GM12878 (cell line): Measurements from ENCODE around the gene LRP1B. TPM values are rescaled to one million over a fixed set of nuclear protein-coding genes. Genes with fewer than 3 reads are reported as not detected.

Experiments
- ATAC-seq: fragments of 200-7000 bp; cut with Tn5 transposase; 3 replicates; pipeline ENCODE4 v1.9.1; 2020; ENCODE audit warnings: mild to moderate bottlenecking, moderate library complexity
- BruUV-seq: library from RNA; stranded (reverse); fragments of 400-500 nt; replicated peaks from 2 replicates; lab custom pipeline; 2021; lab: Mats Ljungman, UMichigan
- CTCF ChIA-PET: fragments of 300-600 bp; sonication (Branson Sonifier 250); formaldehyde crosslinking; extraction: SDS; loops from one replicate; lab custom pipeline; 2021; ENCODE audit warnings: inconsistent platforms; lab: Yijun Ruan, JAX
- POLR2A ChIA-PET: fragments of 350-600 bp; formaldehyde crosslinking; extraction: SDS; loops from one replicate; lab custom pipeline; 2021; ENCODE audit warnings: inconsistent platforms; lab: Charles Lee
- RAD21 ChIA-PET: fragments of 300-600 bp; sonication (Branson Sonifier 250); formaldehyde crosslinking; loops from one replicate; lab custom pipeline; 2023; ENCODE audit warnings: antibody characterized with exemption; ENCODE audit not compliant: unreplicated experiment; lab: Charles Lee
- SMC1A ChIA-PET: fragments of 300-600 bp; sonication (Branson Sonifier 250); formaldehyde crosslinking; loops from one replicate; lab custom pipeline; 2023; ENCODE audit not compliant: unreplicated experiment, uncharacterized antibody; lab: Charles Lee
- DNase-seq: peaks from one replicate; pipeline ENCODE4 v3.0.0-alpha.2; 2011; ENCODE audit warnings: low read depth, low spot score
- FAIRE-seq: peaks from 3 replicates; lab custom pipeline; 2011; peaks lifted over from hg19 to GRCh38; lab: Jason Lieb, UNC
- H2AFZ ChIP-seq: 2 replicates; pipeline ENCODE4 v1.6.0; 2011; ENCODE audit warnings: low read depth, low read length, control low read depth; ENCODE audit not compliant: control insufficient read depth
- H3K27ac ChIP-seq: 2 replicates; pipeline ENCODE4 v1.5.1; 2011; ENCODE audit warnings: control low read depth; ENCODE audit not compliant: control insufficient read depth, insufficient read depth
- H3K27me3 ChIP-seq, 2 experiments: replicated peaks in 1 of 2; 2 replicates each; pipeline versions ENCODE4 v1.6.0 to v1.6.1; 2011; ENCODE audit warnings: low read length in 1 of 2; ENCODE audit not compliant: control insufficient read depth in 2 of 2, insufficient read depth in 2 of 2
- H3K36me3 ChIP-seq, 2 experiments: 2 replicates each; pipeline ENCODE4 v1.5.1; 2011; ENCODE audit warnings: low read length in 1 of 2; ENCODE audit not compliant: control insufficient read depth in 2 of 2, insufficient read depth in 2 of 2
- H3K4me1 ChIP-seq: 2 replicates; pipeline ENCODE4 v1.6.1; 2011; ENCODE audit warnings: mild to moderate bottlenecking, low read length, moderate library complexity, mixed read lengths; ENCODE audit not compliant: control insufficient read depth, insufficient read depth
- H3K4me2 ChIP-seq: 2 replicates; pipeline ENCODE4 v1.6.0; 2011; ENCODE audit warnings: control low read depth; ENCODE audit not compliant: control insufficient read depth, insufficient read depth
- H3K4me3 ChIP-seq: fragments of 200-600 bp; sonication (generic); 2 replicates; pipeline ENCODE4 v1.5.1; 2016
- H3K79me2 ChIP-seq: 2 replicates; pipeline ENCODE4 v1.6.0; 2011; ENCODE audit warnings: low read length; ENCODE audit not compliant: control insufficient read depth, insufficient read depth
- H3K9ac ChIP-seq: 2 replicates; pipeline ENCODE4 v1.8.0; 2011; ENCODE audit warnings: low read length, control low read depth, mixed read lengths; ENCODE audit not compliant: control insufficient read depth, insufficient read depth
- H3K9me3 ChIP-seq: replicated peaks from 3 replicates; pipeline ENCODE4 v1.5.1; 2011; ENCODE audit warnings: mild to moderate bottlenecking, low read length; ENCODE audit not compliant: control insufficient read depth, insufficient read depth
- H4K20me1 ChIP-seq: 2 replicates; pipeline ENCODE4 v1.6.0; 2011; ENCODE audit not compliant: control insufficient read depth, insufficient read depth
- CBFB ChIP-seq: IDR thresholded peaks from 2 replicates; pipeline ENCODE4 v1.6.1; 2016; ENCODE audit warnings: antibody characterized with exemption, low read depth
- CBX3 ChIP-seq: fragments of 200-600 bp; sonication (generic); IDR thresholded peaks from 2 replicates; pipeline ENCODE4 v1.6.1; 2016; ENCODE audit warnings: low read depth, borderline replicate concordance
- EP300 ChIP-seq, 2 experiments: fragments of 150-350 bp in 1 of 2; IDR thresholded peaks; 2 replicates each; pipeline ENCODE4 v1.6.1; 2011 to 2012; ENCODE audit warnings: low read depth in 2 of 2, low read length in 2 of 2, borderline replicate concordance in 1 of 2, improper control_type of control experiment in 1 of 2, inconsistent platforms in 1 of 2; ENCODE audit not compliant: control insufficient read depth in 1 of 2
- HCFC1 ChIP-seq: fragments of 150-350 bp; IDR thresholded peaks from 2 replicates; pipeline ENCODE4 v1.6.1; 2014; ENCODE audit warnings: low read length
- HDAC2 ChIP-seq: fragments of 200-600 bp; sonication (generic); IDR thresholded peaks from 2 replicates; pipeline ENCODE4 v1.6.1; 2017
- KLF5 ChIP-seq: fragments of 450-650 bp; IDR thresholded peaks from 2 replicates; pipeline ENCODE4 v1.6.1; 2014; ENCODE audit warnings: mild to moderate bottlenecking; ENCODE audit not compliant: partially characterized antibody
- NBN ChIP-seq: fragments of 450-650 bp; IDR thresholded peaks from 2 replicates; pipeline ENCODE4 v1.6.1; 2016
- RAD21 ChIP-seq: IDR thresholded peaks from 2 replicates; pipeline ENCODE4 v1.6.1; 2011; ENCODE audit warnings: mild to moderate bottlenecking, low read depth, low read length, moderate library complexity; ENCODE audit not compliant: insufficient read depth
- RCOR1 ChIP-seq: conservative IDR thresholded peaks from 2 replicates; pipeline ENCODE4 v1.6.1; 2012; ENCODE audit warnings: low read depth, low read length, improper control_type of control experiment
- REST ChIP-seq: IDR thresholded peaks from 2 replicates; pipeline ENCODE4 v1.6.1; 2012; ENCODE audit warnings: mild to moderate bottlenecking, low read depth, low read length
- TARDBP ChIP-seq: IDR thresholded peaks from 2 replicates; pipeline ENCODE4 v1.6.1; 2016; ENCODE audit warnings: borderline replicate concordance
- USF1 ChIP-seq: IDR thresholded peaks from 2 replicates; pipeline ENCODE4 v1.6.1; 2011; ENCODE audit warnings: borderline replicate concordance, low read depth, mild to moderate bottlenecking, moderate library complexity, mixed read lengths, low read length; ENCODE audit not compliant: insufficient read depth; ENCODE audit errors: extremely low read length
- ZNF207 ChIP-seq: fragments of 450-650 bp; IDR thresholded peaks from 2 replicates; pipeline ENCODE4 v1.6.1; 2014; ENCODE audit warnings: antibody characterized with exemption, mild to moderate bottlenecking, borderline replicate concordance
- ZNF384 ChIP-seq: IDR thresholded peaks from 2 replicates; pipeline ENCODE4 v1.6.1; 2012; ENCODE audit warnings: low read depth, mild to moderate bottlenecking, low read length, improper control_type of control experiment, borderline replicate concordance
- WGBS: methylation state at CpG from one replicate; pipeline ENCODE4 v1.1.6; 2016; ENCODE audit warnings: low lambda C conversion rate; ENCODE audit not compliant: insufficient replicate concordance, insufficient coverage; ENCODE audit errors: missing lambda C conversion rate; 5-methylcytosine and 5-hydroxymethylcytosine counted together
- in situ Hi-C: fragments of 300-500 bp; cut with MboI; formaldehyde crosslinking; loops from 9 replicates; pipeline ENCODE4 v1.14.3; 2018; ENCODE audit warnings: mixed read lengths
- intact Hi-C: fragments of 100-400 bp; cut with micrococcal nuclease; formaldehyde crosslinking; loops from one replicate; pipeline ENCODE4 v1.14.2; 2022; ENCODE audit not compliant: unreplicated experiment
- polyA plus RNA-seq, 11 experiments: library from polyadenylated mRNA; depleted of rRNA in 4 of 11; unstranded in 6 of 11; stranded (reverse) in 5 of 11; fragments of >200 nt; fragmentation: Nextera tagmentation in 4 of 11; fragmentation: Illumina TruSeq in 1 of 11; extraction: Ambion mirVana in 4 of 11; extraction: Trizol in 1 of 11; gene quantifications; 1 replicate in 1 of 11; 2 replicates in 10 of 11; pipeline versions ENCODE4 v1.2.1 to v1.2.3, GENCODE V29; 2011 to 2016; ENCODE audit warnings: inconsistent platforms in 2 of 11, missing spikeins in 2 of 11, low read depth in 1 of 11
- total RNA-seq, 4 experiments: library from RNA; depleted of rRNA in 3 of 4; stranded (reverse); fragments of >200 nt in 3 of 4; fragmentation: Illumina TruSeq in 1 of 4; extraction: Trizol in 1 of 4; gene quantifications; 2 replicates each; pipeline versions ENCODE4 v1.2.1 to v1.2.3, GENCODE V29; 2013 to 2021
- TF ChIP-seq, protein P1 (sequence below): fragments of 450-650 bp; IDR thresholded peaks from 2 replicates; pipeline ENCODE4 v1.6.1; 2014; ENCODE audit warnings: mild to moderate bottlenecking
- TF ChIP-seq, protein P2 (sequence below): fragments of 450-650 bp; IDR thresholded peaks from 2 replicates; pipeline ENCODE4 v1.6.1; 2017; ENCODE audit warnings: low read depth, mild to moderate bottlenecking, moderate library complexity

Gene LRP1B
- total and polyA plus RNA-seq, 10 of the 15 experiments (the other 5 are each of a cell fraction or from before 2014, with no cell fraction given): under 0.01 to 0.06 (median 0.03) TPM; not detected in 5

DNA sequence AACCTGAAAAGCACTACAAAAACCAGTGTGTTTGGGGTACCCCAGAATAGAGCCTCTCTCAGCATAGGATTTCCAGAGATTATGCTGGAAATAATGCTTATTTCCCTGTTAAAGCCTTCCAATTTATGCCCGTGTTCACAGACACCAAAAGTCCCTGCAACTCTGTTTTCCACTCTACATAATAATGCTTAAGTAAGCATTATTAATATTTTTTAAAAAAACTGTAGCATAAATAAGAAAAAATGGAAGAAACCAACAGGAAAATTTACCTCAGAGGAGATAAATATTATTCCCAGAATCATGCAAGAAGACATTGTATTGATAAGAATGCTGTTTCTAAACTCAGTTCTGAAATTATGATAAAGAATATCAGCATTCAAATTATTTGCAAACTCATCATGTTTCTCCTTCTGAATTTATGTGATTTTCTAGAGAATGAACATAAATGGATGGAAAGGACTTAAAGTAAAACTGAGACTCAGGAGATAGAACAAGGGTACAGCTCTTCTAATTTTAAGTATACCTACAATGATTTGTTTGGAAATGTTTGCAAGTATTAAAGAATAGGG lies 241.7 kb downstream of the LRP1B start:
- Histone ChIP-seq H3K36me3 (no peaks in the 10 kb centered on the region), H4K20me1 (no peaks in the 10 kb centered on the region), H3K9me3 (no peaks in the 10 kb centered on the region), H3K79me2 (no peaks in the 10 kb centered on the region), H3K4me1 (no peaks in the 10 kb centered on the region), H2AFZ (no peak overlapping the region), H3K4me3 (no peak overlapping the region), H3K27ac (no peak overlapping the region), H3K4me2 (no peak overlapping the region), H3K27me3 (no peaks in the 10 kb centered on the region), H3K9ac (no peak overlapping the region)
- intact Hi-C loops (no loop called here), in situ Hi-C loops (no loop called here)
- CTCF ChIA-PET: interaction anchor here (0.9 kb wide), 1 partner anchor 10 kb away, joined by 3 read pairs; no protein-coding TSS in a partner anchor
- WGBS: 0% methylated on average over 1 of the region's 1 CpG
- BruUV-seq: no TSS peak
- FAIRE-seq: no peak
- ATAC-seq: no peak
- POLR2A ChIA-PET: no interaction called here
- SMC1A ChIA-PET: no interaction called here
- RAD21 ChIA-PET: no interaction called here
- DNase-seq: no peak
- no peak for TF ChIP-seq HCFC1
- no peak for TF ChIP-seq KLF5
- TF ChIP-seq, protein P1, sequence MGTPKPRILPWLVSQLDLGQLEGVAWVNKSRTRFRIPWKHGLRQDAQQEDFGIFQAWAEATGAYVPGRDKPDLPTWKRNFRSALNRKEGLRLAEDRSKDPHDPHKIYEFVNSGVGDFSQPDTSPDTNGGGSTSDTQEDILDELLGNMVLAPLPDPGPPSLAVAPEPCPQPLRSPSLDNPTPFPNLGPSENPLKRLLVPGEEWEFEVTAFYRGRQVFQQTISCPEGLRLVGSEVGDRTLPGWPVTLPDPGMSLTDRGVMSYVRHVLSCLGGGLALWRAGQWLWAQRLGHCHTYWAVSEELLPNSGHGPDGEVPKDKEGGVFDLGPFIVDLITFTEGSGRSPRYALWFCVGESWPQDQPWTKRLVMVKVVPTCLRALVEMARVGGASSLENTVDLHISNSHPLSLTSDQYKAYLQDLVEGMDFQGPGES: no peak
- no peak for TF ChIP-seq REST
- no peak for TF ChIP-seq CBX3
- no peak for TF ChIP-seq CBFB
- no peak for TF ChIP-seq USF1
- TF ChIP-seq TARDBP: no peak
- no peak for TF ChIP-seq HDAC2
- TF ChIP-seq, protein P2, sequence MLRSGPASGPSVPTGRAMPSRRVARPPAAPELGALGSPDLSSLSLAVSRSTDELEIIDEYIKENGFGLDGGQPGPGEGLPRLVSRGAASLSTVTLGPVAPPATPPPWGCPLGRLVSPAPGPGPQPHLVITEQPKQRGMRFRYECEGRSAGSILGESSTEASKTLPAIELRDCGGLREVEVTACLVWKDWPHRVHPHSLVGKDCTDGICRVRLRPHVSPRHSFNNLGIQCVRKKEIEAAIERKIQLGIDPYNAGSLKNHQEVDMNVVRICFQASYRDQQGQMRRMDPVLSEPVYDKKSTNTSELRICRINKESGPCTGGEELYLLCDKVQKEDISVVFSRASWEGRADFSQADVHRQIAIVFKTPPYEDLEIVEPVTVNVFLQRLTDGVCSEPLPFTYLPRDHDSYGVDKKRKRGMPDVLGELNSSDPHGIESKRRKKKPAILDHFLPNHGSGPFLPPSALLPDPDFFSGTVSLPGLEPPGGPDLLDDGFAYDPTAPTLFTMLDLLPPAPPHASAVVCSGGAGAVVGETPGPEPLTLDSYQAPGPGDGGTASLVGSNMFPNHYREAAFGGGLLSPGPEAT: no peak
- TF ChIP-seq NBN: no peak
- TF ChIP-seq ZNF207: no peak
- no peak for TF ChIP-seq RAD21
- no peak for TF ChIP-seq ZNF384
- TF ChIP-seq RCOR1: no peak
- no peak for TF ChIP-seq EP300 (IDR thresholded peaks at IDR 0.05; ENCODE audit: borderline replicate concordance in 1 of 2, control insufficient read depth in 1 of 2, low read depth in 2 of 2, low read length in 2 of 2)
